Epidermal melanocyte (primary cell): Measurements from ENCODE around the gene REEP3.
A peak's percentile ranks its signal among the peaks of the same experiment; 100 is the strongest.

Experiments
- DNase-seq: peaks from one replicate; pipeline ENCODE4 v3.0.0; 2011; ENCODE audit warnings: low spot score; ENCODE audit not compliant: insufficient read length

Gene REEP3

DNA sequence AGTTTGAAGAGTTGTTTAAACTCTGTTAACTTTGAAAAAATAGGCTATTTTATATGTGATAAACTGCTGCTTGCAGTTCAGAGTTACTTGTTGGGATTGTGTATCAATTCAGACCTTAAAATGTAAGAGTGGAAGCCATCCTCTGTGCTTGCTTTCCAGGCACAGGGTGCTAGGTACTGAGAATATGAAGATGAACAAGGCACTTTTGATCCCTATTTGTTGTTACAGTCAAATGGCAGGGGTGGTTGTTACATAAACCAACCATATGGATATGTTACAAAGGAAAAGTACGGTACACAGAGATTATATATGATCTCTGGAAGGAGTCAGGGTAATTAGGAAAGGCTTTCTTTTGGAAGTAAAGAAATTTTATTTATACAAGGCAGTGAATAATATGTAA is 63.8 kb downstream of the REEP3 start:
- DNase-seq, result no peak

DNA sequence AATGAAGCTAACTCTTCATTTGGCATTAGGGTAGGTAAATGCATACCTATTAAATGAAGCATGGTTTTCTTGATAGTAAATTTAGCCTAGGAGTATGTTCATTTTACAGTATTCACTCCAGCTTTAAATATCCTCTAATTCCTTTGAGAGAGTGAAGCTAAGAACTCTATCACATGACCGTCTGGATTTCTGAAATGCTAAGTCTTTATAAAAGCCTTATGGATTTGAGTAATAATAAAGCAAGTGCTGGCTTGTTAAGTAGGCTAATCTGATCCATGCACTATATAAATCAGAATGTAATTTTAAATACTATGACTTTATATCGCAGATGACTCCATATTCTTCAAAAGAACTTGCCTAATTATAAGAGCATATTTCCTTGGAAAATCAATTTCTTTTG is 64.8 kb downstream of the REEP3 start:
- no peak for DNase-seq

DNA sequence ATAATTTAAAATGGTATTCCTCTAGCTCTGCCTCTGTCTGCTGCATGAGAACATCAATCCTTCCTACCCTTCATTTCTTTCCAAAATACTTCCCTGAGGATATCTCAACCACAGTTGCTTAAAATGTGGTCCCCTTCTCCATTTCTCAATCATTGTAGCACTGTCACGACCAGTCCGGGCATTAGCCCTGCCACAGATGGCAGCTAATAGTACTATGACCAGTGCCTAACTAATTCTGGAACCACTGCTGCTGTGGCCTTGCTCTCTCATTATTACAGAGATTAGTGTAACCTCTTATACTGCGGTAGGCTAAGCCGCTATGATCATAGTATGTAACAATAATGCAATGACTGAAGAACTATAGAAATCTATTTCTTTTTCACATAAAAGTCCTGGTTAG is 66.0 kb downstream of the REEP3 start:
- no peak for DNase-seq

DNA sequence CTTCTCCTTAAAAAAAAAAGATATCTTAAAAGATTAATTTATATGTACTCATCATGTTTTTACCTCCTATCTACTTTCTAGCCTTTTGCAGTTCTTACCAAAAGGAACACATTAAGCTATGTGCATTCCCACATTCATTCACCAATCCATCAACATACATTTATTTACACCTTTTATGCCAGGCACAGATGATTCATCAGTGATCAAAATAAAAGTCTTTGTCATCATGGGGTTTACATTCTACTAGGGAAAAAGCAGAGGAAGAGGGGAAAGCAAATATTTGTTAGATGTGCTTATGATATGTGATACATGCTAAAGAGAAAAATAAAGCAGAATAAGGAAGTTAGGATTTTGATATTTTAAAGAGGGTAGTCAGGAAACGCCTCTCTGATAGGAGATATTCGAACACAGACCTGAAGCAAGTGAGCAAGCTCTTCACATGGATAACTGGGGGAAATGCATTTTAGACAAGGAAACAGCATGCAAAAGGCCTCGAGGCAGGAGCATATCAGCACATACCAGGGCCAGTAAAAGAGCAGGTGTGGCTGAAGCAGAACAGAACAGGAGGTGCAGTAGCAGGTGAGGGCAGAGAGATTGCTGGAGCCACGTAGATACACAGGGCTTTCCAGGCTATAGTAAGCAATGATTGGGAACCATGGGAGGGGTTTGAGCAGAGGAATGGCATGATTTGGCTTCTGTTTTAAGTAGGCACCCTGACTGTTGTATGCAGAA is 67.4 kb downstream of the REEP3 start:
- DNase-seq, result no peak

DNA sequence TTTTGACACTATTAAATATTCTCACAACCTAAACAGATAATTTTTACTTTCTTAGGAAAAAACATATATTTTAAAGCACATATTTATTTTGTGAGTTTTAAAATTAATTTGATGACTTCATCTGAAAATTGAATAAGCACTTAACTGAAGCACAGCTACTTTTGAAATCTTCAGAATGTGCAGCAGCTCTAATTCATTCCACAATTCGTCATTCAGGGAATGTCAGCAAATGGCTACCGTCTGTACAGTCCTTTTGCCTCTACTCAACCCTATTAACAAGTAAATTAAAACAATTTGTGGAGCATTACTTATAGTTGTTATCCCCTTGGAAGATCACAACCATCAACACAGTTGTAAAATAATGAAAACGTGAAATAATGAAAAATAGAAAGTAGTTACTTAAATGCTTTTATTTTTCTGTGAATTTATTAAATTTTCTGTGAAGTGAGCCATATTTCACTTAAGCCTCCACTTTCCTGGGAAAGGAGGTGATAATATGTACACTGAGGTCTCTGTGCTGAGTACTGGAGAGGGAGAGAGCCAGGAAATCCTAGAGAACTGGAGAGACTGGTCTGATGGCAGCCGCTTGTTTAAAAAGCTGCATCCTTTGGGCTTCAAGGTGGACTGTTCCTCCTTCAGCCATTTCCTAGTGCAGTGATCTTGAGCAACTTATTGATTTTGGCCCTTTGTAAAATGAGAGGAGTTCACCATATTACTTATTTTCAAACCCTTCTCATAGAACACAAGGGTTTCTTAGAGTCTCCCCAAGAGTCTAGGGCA is 70.6 kb downstream of the REEP3 start:
- no peak for DNase-seq

DNA sequence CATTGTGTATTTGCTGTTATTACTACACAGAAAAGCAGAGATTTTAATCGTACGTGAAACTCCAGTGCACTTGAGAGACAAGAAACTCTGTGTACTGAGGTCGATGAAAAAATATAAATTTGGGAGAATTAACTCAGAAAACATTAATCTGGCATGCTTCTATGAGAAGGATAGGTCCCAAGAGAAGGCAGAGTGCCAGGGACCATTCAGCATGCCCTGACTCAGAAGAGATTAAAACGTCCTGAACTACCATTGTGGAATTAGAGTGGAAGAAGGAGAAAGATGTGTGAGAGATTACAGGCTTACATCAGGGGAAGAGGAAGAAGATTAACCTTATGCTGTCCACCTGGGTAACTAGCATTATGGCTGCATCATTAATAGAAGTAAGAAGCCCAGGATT is 72.4 kb downstream of the REEP3 start:
- no peak for DNase-seq

DNA sequence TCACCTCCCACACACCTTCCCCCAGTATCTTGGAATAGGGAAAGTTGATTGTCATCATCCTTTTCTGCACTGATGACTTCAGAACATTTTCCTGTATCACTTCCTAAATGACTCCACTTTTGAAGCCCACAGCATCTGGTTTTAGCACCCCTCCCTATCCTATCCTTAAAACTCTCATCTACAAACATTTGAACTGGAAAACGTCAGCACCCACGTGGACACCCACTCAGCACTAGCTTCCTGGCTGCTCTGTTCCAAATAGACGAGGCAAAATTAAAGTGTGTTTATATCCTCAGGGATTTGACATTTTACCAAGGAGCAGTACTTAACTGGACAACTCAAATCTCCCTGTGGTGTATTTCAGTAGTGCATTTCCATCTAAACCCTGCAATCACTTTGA is 73.9 kb downstream of the REEP3 start:
- DNase-seq, result no peak

DNA sequence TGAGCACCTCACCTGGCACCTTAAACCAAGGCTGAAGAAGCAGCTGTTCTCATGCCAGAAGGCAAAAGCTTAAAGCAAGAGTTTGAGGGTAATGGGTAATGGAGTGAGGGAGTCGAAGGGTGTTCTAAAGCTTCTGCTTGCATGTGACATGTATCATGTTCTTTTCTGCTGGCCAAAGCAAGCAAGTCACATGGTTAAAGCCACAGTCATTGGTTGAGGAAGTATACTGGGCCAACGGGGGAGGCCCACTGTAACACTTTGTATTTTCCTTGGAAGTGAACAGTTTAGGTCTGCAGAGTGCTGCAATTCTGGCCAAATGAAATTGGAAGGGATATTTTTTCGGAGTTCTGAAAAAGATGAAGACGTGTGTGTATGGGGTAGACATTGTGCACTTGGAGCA is 75.7 kb downstream of the REEP3 start:
- no peak for DNase-seq

DNA sequence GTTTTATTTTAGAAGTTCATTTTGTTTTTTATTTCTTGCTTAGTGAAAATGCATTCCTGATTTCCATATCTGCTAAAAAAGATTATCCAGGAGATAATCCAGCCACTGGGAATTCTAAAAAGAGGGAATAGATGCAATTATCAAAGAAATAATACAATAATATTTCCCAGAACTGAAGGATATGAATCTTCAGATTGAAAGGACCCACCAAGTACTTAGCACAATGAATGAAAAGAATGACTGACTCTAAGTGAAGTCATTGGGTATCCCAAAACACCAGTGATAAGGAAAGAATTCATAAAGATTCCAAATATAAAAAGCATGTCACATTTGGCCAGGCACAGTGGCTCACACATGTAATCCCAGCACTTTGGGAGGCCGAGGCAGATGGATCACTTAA is 79.3 kb downstream of the REEP3 start:
- DNase-seq, result no peak

DNA sequence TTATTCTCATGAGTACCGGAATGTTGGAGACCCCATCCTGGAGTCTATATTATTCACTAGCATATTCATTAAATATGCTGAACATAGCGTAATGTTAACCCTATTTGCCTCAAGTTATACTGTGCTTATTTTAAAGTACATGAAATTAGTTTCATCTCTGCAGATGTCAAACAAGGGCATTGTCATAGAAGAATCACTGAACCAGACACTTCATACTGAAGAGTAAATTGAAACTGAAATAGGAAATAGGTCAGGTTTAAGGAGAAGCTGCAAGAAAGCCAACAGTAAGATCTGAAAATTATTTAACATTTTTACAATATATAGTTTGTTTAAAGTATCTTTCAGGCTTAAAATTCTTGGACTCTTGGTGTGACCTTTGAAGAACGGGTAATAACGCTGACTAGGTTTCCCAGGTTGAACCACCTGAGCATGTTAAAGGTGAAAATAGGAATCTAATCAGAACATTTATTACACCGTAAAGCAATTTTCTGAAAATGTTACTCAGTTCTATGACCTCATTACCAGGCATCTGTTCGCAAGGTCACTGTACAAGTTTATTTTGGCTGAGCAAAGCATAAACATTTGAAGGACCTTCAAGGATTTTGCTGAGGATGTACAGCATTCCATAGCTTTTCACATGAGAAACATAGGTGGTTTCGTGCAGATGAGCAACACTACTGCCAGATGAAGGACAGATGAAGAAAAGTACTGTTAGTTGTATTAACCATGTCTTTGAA is 82.7 kb downstream of the REEP3 start:
- no peak for DNase-seq

DNA sequence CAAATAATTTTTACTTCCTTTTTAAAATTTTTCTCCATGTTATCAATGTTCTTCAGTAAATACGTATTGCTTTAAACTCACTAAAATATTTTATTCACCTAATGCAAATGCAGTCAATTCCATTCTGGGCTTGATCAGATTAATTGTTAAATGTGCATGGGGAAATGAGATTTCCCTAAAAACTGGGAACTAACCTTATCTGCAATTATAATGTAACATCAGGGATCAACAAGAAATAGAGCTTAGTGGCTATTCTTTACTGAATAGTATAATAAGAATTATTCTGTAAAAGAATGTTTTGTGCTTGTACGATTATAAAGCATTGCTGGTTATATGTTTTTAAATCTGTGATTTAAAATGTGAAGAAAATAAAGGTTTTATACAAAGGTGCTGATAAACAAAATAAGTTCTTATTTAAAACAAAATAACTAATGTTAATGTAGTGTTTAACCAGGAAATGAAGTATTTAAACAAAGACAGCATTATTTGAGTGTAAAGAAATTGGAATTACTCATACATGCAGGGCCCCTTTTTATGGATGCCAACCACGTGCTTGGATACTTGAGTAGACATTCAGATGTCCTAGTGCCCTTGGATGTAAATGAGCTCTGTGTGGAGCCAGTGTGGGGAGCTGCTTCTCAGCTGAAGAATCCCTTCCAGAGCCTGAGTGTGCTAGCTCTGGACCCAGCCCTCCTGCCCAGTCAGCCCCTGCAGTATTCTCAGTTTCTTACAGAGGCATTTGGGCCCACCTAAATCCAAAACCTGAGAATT is 84.2 kb downstream of the REEP3 start:
- no peak for DNase-seq

DNA sequence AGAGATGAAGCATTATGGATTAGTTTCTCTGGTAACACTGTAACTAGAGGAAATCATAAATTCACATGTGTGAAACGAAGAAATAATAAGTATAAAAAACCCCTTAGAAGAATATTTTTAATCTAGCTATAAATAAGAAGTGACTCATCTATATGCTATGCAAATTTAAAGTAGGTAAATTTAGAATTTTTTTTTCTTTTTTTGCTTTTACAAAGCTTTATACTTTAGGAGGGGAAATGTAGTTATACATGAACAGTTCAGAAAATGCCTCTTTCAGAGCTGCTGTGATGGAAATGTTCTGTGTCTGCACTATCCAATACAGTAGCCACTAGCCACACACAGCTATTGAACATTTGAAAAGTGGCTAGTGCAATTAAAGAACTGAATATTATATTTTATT is 87.3 kb downstream of the REEP3 start:
- no peak for DNase-seq

DNA sequence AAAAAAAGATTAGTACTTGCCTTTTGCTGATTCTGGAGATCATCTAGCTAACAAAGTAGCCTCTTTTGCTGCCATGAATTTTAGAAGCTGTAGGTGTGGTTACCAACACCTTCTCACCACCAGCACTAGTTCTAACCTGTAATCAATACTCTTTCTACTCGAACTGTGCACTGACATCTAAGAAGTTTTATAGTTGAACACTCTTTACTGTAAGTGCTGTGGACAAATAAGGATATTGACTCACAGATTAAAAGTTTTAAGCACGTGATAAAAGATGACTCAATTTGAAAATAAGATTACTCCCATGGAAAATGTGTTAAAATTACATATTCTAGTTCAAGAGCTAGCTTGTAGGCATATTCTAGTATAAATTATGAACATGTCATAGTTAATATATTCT is 89.9 kb downstream of the REEP3 start:
- no peak for DNase-seq

DNA sequence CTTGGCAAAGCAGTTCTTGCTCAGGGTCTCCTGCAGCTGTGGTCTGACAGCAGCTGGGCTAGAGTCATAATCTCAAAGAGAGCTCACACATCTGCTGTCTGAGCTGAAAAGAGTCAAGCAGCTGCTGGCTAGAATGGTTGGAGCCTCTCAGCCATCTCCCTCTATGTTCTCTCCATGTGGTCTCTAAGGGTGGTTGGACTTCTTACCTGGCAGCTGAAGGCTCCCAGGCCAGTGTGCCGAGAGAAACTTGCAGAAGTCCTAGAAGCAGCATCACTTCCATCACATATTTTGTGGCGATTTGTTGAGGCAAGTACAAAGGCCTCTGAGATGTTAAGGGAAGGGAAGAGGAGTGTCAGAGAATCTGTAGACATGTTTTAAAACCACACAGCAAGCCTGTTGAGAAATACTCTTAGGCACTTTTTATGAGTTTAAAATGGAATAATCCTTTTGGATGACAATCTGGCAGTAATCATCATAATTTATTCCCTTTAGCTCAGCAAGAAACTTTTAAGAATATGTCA is 93.2 kb downstream of the REEP3 start:
- DNase-seq, result peak; percentile 19

DNA sequence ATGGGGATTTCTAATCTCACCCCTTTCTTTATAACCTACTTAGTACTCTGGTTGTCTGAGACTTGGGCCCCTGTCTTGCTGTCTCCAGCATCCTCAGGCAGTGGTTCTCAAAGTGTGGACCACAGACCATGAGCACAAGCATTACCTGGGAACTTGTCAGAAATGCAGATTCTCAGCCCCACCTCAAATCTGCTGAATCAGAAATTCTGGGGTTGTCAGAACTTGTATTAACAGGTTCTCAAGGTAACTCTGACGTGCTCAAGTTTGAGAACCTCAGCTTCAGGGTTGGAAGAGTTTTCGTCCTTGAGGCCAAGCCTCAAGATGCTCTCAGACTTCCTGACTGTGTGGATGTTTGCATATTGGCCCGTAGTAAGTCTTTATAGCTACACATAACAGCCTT is 97.4 kb downstream of the REEP3 start:
- no peak for DNase-seq

DNA sequence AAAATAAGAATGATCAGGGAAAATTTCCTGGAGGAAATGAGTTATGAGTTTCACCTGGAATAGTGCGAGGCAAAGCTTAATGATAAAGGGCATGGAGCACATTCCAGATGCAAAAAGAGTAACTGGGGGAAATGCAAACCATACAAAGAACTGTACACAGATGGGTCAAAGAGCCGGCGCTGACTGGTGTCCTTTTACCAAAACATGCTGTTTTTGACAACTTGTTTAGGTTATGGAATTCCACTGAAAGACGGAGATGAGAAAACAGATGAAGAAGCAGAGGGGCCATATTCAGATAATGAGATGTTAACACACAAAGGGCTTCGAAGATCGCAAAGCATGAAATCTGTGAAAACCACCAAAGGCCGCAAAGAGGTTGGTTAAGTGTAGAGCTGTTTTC is 98.2 kb downstream of the REEP3 start:
- DNase-seq, result no peak

DNA sequence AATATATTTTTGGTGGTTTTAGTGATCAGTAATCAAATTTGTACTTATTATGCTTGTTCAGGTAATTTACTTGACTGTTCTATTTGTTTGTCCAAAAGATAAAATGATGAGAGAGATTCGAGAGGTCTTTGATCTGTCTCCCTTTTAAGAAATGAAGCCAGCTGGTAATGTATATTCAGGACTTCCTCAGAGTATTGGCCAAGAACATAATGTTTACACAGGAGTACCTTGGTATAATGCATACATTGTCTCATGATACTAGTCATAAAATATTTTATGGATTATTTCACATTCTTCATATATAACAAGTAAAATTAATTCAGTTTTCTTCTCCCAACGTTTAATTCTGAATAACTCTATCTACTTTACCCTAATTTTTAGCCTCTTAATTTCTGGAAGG is 100.9 kb downstream of the REEP3 start:
- no peak for DNase-seq

DNA sequence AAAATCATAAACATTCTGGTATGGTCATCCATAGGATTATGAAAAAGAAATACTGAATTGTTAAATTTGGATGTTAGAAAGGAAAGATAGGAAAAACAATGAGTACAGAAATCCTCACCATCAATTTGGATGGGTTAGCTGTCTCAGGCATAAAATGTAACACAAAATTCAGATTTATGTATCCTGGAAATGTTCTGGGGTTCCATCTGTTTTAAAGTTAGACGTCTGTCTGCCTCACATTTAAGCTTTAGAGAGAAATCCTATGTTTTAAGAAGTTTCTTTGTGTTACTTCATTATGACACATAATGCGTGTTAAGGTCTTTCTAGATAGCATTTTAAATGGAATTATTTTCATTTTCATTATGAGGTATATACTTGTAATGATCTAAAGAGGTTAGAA is 103.5 kb downstream of the REEP3 start:
- DNase-seq, result no peak

DNA sequence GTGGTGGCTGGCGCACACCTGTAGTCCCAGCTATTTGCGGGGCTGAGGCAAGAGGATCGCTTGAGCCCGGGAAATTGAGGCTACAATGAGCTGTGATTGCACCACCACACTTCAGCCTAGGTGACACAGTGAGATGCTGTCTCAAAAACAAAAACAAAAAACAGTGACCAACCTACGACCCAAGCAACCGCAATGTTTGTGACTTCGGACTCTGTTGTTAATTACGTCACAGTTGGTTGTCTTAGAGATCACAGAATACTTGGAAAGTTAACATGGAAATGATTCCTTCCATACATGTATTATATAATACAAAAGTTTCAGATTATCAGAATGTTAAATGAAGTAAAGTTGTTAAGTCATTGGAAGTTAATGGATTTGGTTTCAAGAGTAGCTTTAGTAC is 106.2 kb downstream of the REEP3 start:
- no peak for DNase-seq

DNA sequence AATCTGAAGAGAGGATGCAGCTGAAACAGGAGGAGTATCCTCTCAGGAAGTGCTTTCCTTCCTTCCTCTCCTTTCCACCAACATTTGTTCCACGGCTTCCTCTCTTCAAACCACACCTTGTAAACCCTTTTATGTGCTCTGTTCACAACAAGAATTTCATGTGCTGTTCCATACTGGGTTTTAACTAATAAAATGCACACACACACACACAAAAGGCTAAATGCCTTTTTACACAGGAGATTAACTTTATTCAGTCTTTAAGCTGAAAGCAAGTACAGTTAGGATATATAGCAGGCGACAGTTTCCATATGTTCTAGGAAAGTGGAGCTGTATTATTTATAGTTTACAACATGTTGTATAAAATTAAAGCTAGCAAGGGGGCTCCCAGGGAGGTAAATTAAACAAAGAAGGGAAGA is 106.7 kb downstream of the REEP3 start:
- DNase-seq, result no peak
